Loucy (cell line): ENCODE data around the gene CASP6.

Experiments
- CTCF ChIP-seq: fragments of 200-600 bp; sonication (generic); conservative IDR thresholded peaks from 2 replicates; pipeline ENCODE4 v1.5.1; 2014; ENCODE audit warnings: mild to moderate bottlenecking, antibody characterized with exemption, low read length
- EZH2phosphoT487 ChIP-seq: fragments of 200-600 bp; IDR thresholded peaks from 2 replicates; pipeline ENCODE4 v1.6.1; 2018; ENCODE audit warnings: antibody characterized with exemption, mild to moderate bottlenecking, moderate library complexity, borderline replicate concordance

GRCh38 chr4:109691411-109691920, 11.8 kb downstream of the CASP6 start:
- no peak for TF ChIP-seq CTCF
- TF ChIP-seq EZH2phosphoT487: no peak
